ENCODE results near the gene JAML. TPM values are rescaled to one million over a fixed set of nuclear protein-coding genes. Genes with fewer than 3 reads are reported as not detected.

The JAML gene
- total RNA-seq, 1 experiment from 2014 or later: not detected

DNA sequence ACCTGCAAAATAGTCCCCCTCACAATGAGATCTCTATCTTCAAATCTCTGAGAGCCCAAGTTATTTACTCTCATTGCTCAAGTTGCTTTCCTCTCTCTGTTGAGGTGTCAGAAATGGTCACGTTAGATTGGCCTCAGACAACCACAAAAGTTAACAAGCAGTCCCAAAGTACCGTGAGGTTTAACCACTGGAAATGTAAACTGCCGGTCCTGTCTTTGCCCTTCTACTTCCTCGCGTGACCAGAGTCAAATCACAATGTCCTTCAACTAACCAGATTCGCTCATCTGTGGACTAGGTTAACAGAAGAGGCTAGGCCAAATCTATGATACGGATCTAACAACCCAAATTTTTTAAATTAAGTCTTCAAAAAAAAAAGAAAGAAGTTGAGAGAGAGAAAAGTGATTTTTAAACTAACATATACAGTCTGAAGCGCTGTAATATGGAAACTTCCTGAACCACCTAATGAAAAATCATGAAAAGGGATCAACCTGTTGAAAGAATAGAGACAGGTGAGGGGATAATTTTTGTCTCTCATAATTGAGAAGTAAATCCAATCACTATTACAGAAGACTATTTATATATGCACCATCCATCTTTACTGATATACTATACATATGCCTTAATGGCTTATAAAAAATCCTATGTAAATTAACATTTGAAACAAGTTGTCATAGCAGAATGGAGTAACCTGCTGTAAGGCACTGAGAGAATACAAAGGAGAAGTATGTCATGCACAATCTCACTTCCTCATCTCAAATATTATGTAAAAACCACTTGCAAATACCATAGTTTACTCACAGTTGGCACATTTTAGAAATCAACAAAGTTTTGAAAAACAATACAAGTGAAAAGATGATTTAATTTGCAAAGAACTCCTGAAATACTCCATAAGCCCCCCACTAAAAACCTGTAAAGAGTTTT is 3.3 kb upstream of the JAML start:
- DNase-seq (ENCODE audit: unreplicated experiment): no peak
- CTCF ChIA-PET: no interaction called here
- no peak overlapping the region for H3K27ac Mint-ChIP-seq (ENCODE audit: low read depth, unreplicated experiment)
- TF ChIP-seq, protein P1, sequence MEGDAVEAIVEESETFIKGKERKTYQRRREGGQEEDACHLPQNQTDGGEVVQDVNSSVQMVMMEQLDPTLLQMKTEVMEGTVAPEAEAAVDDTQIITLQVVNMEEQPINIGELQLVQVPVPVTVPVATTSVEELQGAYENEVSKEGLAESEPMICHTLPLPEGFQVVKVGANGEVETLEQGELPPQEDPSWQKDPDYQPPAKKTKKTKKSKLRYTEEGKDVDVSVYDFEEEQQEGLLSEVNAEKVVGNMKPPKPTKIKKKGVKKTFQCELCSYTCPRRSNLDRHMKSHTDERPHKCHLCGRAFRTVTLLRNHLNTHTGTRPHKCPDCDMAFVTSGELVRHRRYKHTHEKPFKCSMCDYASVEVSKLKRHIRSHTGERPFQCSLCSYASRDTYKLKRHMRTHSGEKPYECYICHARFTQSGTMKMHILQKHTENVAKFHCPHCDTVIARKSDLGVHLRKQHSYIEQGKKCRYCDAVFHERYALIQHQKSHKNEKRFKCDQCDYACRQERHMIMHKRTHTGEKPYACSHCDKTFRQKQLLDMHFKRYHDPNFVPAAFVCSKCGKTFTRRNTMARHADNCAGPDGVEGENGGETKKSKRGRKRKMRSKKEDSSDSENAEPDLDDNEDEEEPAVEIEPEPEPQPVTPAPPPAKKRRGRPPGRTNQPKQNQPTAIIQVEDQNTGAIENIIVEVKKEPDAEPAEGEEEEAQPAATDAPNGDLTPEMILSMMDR (IDR thresholded peaks at IDR 0.05; ENCODE audit: unreplicated experiment): no peak
- POLR2A ChIA-PET: no interaction called here
- no peaks in the 10 kb centered on the region for H3K4me1 Mint-ChIP-seq (ENCODE audit: insufficient read depth, unreplicated experiment)
- no peak overlapping the region for H3K4me3 Mint-ChIP-seq (ENCODE audit: unreplicated experiment)
- no TSS peak for BruUV-seq (replicated peaks)
- intact Hi-C loops (cut with micrococcal nuclease): no loop called here
- H3K9me3 Mint-ChIP-seq (ENCODE audit: unreplicated experiment): no peaks in the 10 kb centered on the region
- no peaks in the 10 kb centered on the region for H3K27me3 Mint-ChIP-seq (ENCODE audit: insufficient read depth, unreplicated experiment)
- H3K36me3 Mint-ChIP-seq (ENCODE audit: insufficient read depth, unreplicated experiment): peaks cover 15% of the 10 kb centered on the region

DNA sequence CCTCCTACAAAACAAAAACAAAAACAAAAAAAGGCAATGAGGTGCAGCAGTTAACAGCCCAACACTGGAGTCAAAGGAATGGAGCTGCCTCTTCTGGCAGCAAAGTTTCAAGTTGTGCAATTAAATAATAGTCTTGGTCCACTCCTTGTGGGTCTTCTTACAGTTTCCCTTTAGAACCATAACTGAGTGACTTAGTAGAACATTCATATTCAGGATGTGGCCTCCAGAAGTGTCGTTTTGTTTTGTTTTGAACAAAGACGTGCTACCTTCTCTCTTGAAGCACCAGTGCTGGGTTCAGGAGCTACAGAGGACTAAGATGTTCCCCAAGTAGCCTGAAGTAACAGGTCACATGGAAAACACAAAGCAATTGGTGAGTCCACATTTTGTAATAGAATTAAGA is 2.0 kb upstream of the JAML start:
- Mint-ChIP-seq H3K27me3 (ENCODE audit: insufficient read depth, unreplicated experiment) (no peaks in the 10 kb centered on the region), H3K9me3 (ENCODE audit: unreplicated experiment) (no peaks in the 10 kb centered on the region), H3K4me3 (ENCODE audit: unreplicated experiment) (no peak overlapping the region), H3K36me3 (ENCODE audit: insufficient read depth, unreplicated experiment) (peaks cover 20% of the 10 kb centered on the region), H3K4me1 (ENCODE audit: insufficient read depth, unreplicated experiment) (no peaks in the 10 kb centered on the region), H3K27ac (ENCODE audit: low read depth, unreplicated experiment) (no peak overlapping the region)
- no TSS peak for BruUV-seq (replicated peaks)
- POLR2A ChIA-PET: interaction anchor here (0.6 kb wide), 1 partner anchor 357 kb away, joined by 3 read pairs; no protein-coding TSS in a partner anchor
- CTCF ChIA-PET: interaction anchor here (1.0 to 1.6 kb wide), 3 partner anchors 15 to 69 kb away, joined by 3 to 7 read pairs (median 3); no protein-coding TSS in a partner anchor
- no peak for DNase-seq (ENCODE audit: unreplicated experiment)
- TF ChIP-seq, protein P1 (IDR thresholded peaks at IDR 0.05; ENCODE audit: unreplicated experiment): no peak
- intact Hi-C loops (cut with micrococcal nuclease): no loop called here

DNA sequence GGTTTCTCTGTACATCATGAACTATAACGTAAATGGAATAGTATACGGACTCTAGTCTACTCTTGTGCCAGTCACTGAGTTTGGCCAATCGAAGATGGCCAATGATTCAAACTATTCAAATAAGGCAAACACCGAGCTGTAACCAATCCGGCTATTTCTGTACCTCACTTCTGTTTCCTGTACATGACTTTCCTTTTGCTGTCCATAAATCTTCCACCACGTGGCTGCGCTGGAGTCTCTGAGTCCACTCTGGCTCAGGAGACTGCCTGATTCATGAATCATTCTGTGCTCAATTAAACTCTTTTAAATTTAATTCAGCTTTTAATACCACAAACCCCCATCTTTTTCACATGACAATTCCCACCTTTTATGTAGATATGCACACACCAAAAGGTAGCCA is 1.5 kb upstream of the JAML start:
- intact Hi-C loops (cut with micrococcal nuclease): no loop called here
- TF ChIP-seq, protein P1 (IDR thresholded peaks at IDR 0.05; ENCODE audit: unreplicated experiment): no peak
- no peaks in the 10 kb centered on the region for H3K9me3 Mint-ChIP-seq (ENCODE audit: unreplicated experiment)
- no TSS peak for BruUV-seq (replicated peaks)
- H3K4me1 Mint-ChIP-seq (ENCODE audit: insufficient read depth, unreplicated experiment): no peaks in the 10 kb centered on the region
- peaks cover 20% of the 10 kb centered on the region for H3K36me3 Mint-ChIP-seq (ENCODE audit: insufficient read depth, unreplicated experiment)
- DNase-seq (ENCODE audit: unreplicated experiment): no peak
- no peak overlapping the region for H3K4me3 Mint-ChIP-seq (ENCODE audit: unreplicated experiment)
- ChIA-PET POLR2A (no interaction called here), CTCF (interaction anchor here (1.1 to 1.6 kb wide), 3 partner anchors 16 to 69 kb away, joined by 3 to 7 read pairs (median 3); no protein-coding TSS in a partner anchor)
- H3K27ac Mint-ChIP-seq (ENCODE audit: low read depth, unreplicated experiment): no peak overlapping the region
- no peaks in the 10 kb centered on the region for H3K27me3 Mint-ChIP-seq (ENCODE audit: insufficient read depth, unreplicated experiment)

- no peak overlapping the region for H3K27ac Mint-ChIP-seq (ENCODE audit: low read depth, unreplicated experiment)
- H3K36me3 Mint-ChIP-seq (ENCODE audit: insufficient read depth, unreplicated experiment): peaks cover 14% of the 10 kb centered on the region
- DNase-seq (ENCODE audit: unreplicated experiment): no peak
- no TSS peak for BruUV-seq (replicated peaks)
- TF ChIP-seq, protein P1 (IDR thresholded peaks at IDR 0.05; ENCODE audit: unreplicated experiment): no peak
- POLR2A ChIA-PET: no interaction called here
- H3K27me3 Mint-ChIP-seq (ENCODE audit: insufficient read depth, unreplicated experiment): peaks cover 15% of the 10 kb centered on the region
- intact Hi-C loops (cut with micrococcal nuclease): no loop called here
- H3K4me3 Mint-ChIP-seq (ENCODE audit: unreplicated experiment): no peak overlapping the region
- no peaks in the 10 kb centered on the region for H3K4me1 Mint-ChIP-seq (ENCODE audit: insufficient read depth, unreplicated experiment)
- CTCF ChIA-PET: interaction anchor here (0.6 kb wide), 1 partner anchor 204 kb away, joined by 3 read pairs; no protein-coding TSS in a partner anchor
- no peaks in the 10 kb centered on the region for H3K9me3 Mint-ChIP-seq (ENCODE audit: unreplicated experiment)
Observed at GRCh38 chr11:118223992-118224391, 819 bp downstream of the JAML start.
